Measurements from ENCODE around the gene CAMK1.
A peak's percentile ranks its signal among the peaks of the same experiment; 100 is the strongest.

CAMK1 gene

GRCh38 chr3:9792405-9793160 lies 22.8 kb upstream of the CAMK1 start, which contains the start of the genes ARPC4 and TADA3:
ARPC4 (plus strand) TSS chr3:9793082; CDS start chr3:9793122, 40 bp downstream.
TADA3 (minus strand) TSS chr3:9792473; CDS start chr3:9791466, 1,007 bp downstream.
- H3K4me3 ChIP-seq (ENCODE audit: low read depth in 1 of 2, low read length in 2 of 2): peak within 1 kb of the TSS; percentile 97 to 98
- no peaks in the 10 kb centered on the region for H3K27me3 ChIP-seq (ENCODE audit: low read depth, low read length)
- H3K27ac ChIP-seq (ENCODE audit: low read length): peak within 1 kb of the TSS; percentile 97
- peaks cover 24 to 31% of the 10 kb centered on the region in 2 donors for H3K36me3 ChIP-seq (ENCODE audit: control insufficient read depth in 1 of 2, insufficient read depth in 2 of 2, low read length in 2 of 2)
- H3K4me1 ChIP-seq (ENCODE audit: control insufficient read depth in 1 of 2, insufficient read depth in 2 of 2, low read length in 2 of 2): peaks cover 5 to 41% of the 10 kb centered on the region in 2 donors
- H3K9me3 ChIP-seq (ENCODE audit: control insufficient read depth in 1 of 2, low read length in 2 of 2): no peaks in the 10 kb centered on the region

DNA sequence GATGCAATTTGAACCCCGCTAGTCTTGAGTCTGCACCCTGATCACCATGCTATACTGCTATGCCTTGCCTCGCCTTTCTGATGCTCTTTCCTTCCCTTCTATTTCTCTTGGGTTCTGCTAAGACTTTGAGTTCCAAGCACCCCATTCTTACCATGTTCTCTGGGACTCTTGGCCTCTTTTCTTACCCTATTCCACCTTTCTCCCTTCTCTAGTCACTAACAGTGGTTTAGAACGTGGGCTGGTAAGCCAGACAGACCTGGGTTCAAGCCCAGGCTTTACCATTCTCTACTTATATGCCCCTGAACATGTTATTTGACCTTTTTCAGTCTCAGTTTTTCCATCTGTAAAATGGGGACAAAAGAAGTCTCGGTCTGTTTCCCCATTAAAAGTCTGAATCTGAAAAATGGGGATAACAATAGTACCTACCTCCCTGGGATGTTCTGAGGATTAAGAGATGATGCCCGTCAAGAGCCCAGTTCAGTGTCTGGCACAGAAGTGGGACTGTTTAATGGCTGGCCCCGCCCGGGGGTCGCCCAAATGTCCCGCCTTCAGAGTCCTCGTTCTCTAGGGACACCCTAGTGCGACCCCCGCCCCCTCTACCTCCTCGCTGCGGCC lies 22.1 kb upstream of the CAMK1 start:
- Histone ChIP-seq H3K9me3 (ENCODE audit: control insufficient read depth in 1 of 2, low read length in 2 of 2) (no peaks in the 10 kb centered on the region), H3K4me3 (ENCODE audit: low read depth in 1 of 2, low read length in 2 of 2) (peak overlapping the region; percentile 97 to 98), H3K4me1 (ENCODE audit: control insufficient read depth in 1 of 2, insufficient read depth in 2 of 2, low read length in 2 of 2) (peaks cover 5 to 41% of the 10 kb centered on the region in 2 donors), H3K27ac (ENCODE audit: low read length) (peak overlapping the region; percentile 97), H3K27me3 (ENCODE audit: low read depth, low read length) (no peaks in the 10 kb centered on the region), H3K36me3 (ENCODE audit: control insufficient read depth in 1 of 2, insufficient read depth in 2 of 2, low read length in 2 of 2) (peaks cover 24 to 31% of the 10 kb centered on the region in 2 donors)

DNA sequence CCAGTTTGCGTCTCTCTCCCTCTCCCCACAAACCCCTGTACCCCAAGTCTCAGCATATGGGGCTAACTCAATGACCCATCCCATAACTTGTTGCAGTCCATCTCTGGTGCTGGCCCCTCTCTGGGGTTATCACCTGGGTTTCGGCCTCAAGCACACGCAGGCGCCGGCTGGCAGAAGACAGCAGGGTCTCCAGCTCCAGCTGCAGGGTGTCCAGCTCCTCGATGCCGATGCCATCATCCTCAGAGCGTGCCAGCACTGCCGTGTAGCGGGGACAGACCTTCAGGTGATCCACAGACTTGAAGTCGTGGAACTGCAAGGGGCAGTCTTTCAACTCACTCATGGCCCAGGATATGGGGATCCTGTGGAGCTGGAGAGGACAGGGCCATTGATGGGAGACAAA lies 21.4 kb upstream of the CAMK1 start:
- Histone ChIP-seq H3K9me3 (ENCODE audit: control insufficient read depth in 1 of 2, low read length in 2 of 2) (no peaks in the 10 kb centered on the region), H3K4me1 (ENCODE audit: control insufficient read depth in 1 of 2, insufficient read depth in 2 of 2, low read length in 2 of 2) (peaks cover 5 to 38% of the 10 kb centered on the region in 2 donors), H3K36me3 (ENCODE audit: control insufficient read depth in 1 of 2, insufficient read depth in 2 of 2, low read length in 2 of 2) (peaks cover 30 to 38% of the 10 kb centered on the region in 2 donors), H3K27me3 (ENCODE audit: low read depth, low read length) (no peaks in the 10 kb centered on the region), H3K4me3 (ENCODE audit: low read depth in 1 of 2, low read length in 2 of 2) (no peak overlapping the region), H3K27ac (ENCODE audit: low read length) (peak overlapping the region; percentile 97)

DNA sequence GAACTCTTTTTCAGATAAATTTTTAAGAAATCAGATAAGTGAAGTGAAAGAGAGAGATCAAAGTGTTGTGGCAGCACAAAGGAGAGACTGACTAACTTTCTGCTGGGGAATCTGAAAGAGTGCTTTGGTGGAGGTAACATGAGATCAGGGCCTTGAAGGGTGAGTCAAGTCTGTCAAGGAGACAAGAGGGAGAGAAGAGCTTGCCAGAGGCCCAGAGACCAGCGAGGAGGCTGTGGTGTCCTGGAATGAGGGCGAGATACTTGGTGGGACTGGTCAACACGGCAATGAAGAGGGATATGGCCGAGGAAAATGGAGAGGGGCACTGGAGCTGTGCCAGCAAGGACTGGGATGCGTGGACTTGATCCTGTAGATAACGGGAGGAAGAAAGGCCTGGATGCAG lies 18.0 kb upstream of the CAMK1 start:
- peaks cover 51 to 64% of the 10 kb centered on the region in 2 donors for H3K36me3 ChIP-seq (ENCODE audit: control insufficient read depth in 1 of 2, insufficient read depth in 2 of 2, low read length in 2 of 2)
- no peaks in the 10 kb centered on the region for H3K27me3 ChIP-seq (ENCODE audit: low read depth, low read length)
- H3K27ac ChIP-seq (ENCODE audit: low read length): no peak overlapping the region
- no peaks in the 10 kb centered on the region for H3K9me3 ChIP-seq (ENCODE audit: control insufficient read depth in 1 of 2, low read length in 2 of 2)
- H3K4me3 ChIP-seq (ENCODE audit: low read depth in 1 of 2, low read length in 2 of 2): no peak overlapping the region
- H3K4me1 ChIP-seq (ENCODE audit: control insufficient read depth in 1 of 2, insufficient read depth in 2 of 2, low read length in 2 of 2): peaks cover 5 to 13% of the 10 kb centered on the region in 2 donors

DNA sequence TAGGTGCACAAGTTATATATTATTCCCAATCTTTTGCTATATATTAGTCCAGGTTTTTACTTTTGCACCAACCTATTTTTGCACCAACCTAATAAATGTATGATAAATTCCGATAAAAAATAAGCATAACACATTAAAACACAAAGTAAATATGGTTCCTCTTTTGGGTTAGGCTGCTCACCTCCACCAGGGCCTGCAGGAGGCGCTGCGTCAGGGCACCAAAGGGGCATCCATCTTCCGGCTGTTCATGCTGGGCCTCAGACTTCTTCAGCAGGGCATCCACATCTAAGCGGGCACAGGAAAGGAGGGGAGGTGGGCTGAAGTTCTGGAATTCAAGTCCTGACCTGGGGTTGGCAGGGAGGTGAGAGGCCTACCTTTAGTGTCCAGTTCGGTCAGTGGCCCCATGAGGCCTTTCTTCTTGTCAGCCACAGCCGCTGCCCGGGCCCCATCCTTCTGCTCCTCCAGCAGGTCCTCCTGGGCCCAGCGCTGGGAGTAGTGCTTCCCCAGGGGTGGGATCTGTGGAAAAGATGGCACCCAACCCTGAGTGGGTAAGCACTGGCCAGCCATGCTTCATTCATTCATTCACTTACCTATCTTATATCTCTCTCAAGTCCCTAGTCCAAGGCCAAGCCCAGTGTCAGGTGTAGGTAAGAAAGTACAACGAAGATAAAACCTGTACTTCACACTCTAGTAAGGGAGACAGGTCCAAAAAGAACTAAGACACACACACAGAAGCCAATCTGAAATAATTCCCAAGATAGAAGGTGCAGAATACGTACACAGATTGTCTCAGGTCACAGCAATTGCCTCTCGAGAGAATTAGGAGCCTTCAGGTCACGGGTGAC lies 17.3 kb upstream of the CAMK1 start:
- Histone ChIP-seq H3K27me3 (ENCODE audit: low read depth, low read length) (no peaks in the 10 kb centered on the region), H3K4me1 (ENCODE audit: control insufficient read depth in 1 of 2, insufficient read depth in 2 of 2, low read length in 2 of 2) (peaks cover 5 to 13% of the 10 kb centered on the region in 2 donors), H3K36me3 (ENCODE audit: control insufficient read depth in 1 of 2, insufficient read depth in 2 of 2, low read length in 2 of 2) (peaks cover 58 to 70% of the 10 kb centered on the region in 2 donors), H3K27ac (ENCODE audit: low read length) (no peak overlapping the region), H3K9me3 (ENCODE audit: control insufficient read depth in 1 of 2, low read length in 2 of 2) (no peaks in the 10 kb centered on the region), H3K4me3 (ENCODE audit: low read depth in 1 of 2, low read length in 2 of 2) (no peak overlapping the region)

- no peaks in the 10 kb centered on the region for H3K27me3 ChIP-seq (ENCODE audit: low read depth, low read length)
- H3K4me3 ChIP-seq (ENCODE audit: low read depth in 1 of 2, low read length in 2 of 2): no peak overlapping the region
- H3K9me3 ChIP-seq (ENCODE audit: control insufficient read depth in 1 of 2, low read length in 2 of 2): no peaks in the 10 kb centered on the region
- peaks cover 0 to 7% of the 10 kb centered on the region in 2 donors for H3K4me1 ChIP-seq (ENCODE audit: control insufficient read depth in 1 of 2, insufficient read depth in 2 of 2, low read length in 2 of 2)
- H3K36me3 ChIP-seq (ENCODE audit: control insufficient read depth in 1 of 2, insufficient read depth in 2 of 2, low read length in 2 of 2): peaks cover 59 to 78% of the 10 kb centered on the region in 2 donors
- no peak overlapping the region for H3K27ac ChIP-seq (ENCODE audit: low read length)
These were observed 16.5 kb upstream of the CAMK1 start for GRCh38 chr3:9786209-9786739.

DNA sequence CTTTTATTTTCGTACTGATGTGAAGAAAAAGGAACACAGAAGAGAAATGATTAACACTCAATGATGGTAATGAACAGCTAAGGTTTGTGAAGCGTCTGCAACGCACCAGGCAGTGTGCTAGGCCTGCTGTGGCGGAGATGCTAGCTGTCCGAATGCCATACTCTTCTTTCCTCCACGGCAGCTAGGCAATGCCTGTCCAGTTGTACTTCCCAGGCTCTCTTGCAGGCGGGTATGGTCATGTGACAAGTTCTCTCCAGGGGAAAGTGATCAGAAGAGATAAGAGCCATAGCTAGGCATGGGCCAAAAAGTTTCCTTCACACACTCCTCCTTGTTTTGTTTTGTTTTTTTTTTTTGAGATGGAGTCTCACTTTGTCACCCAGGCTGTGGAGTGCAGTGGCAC lies 15.9 kb upstream of the CAMK1 start:
- no peaks in the 10 kb centered on the region for H3K27me3 ChIP-seq (ENCODE audit: low read depth, low read length)
- H3K4me3 ChIP-seq (ENCODE audit: low read depth in 1 of 2, low read length in 2 of 2): no peak overlapping the region
- H3K36me3 ChIP-seq (ENCODE audit: control insufficient read depth in 1 of 2, insufficient read depth in 2 of 2, low read length in 2 of 2): peaks cover 59 to 81% of the 10 kb centered on the region in 2 donors
- H3K9me3 ChIP-seq (ENCODE audit: control insufficient read depth in 1 of 2, low read length in 2 of 2): no peaks in the 10 kb centered on the region
- H3K4me1 ChIP-seq (ENCODE audit: control insufficient read depth in 1 of 2, insufficient read depth in 2 of 2, low read length in 2 of 2): peaks cover 0 to under 1% of the 10 kb centered on the region in 2 donors
- no peak overlapping the region for H3K27ac ChIP-seq (ENCODE audit: low read length)

DNA sequence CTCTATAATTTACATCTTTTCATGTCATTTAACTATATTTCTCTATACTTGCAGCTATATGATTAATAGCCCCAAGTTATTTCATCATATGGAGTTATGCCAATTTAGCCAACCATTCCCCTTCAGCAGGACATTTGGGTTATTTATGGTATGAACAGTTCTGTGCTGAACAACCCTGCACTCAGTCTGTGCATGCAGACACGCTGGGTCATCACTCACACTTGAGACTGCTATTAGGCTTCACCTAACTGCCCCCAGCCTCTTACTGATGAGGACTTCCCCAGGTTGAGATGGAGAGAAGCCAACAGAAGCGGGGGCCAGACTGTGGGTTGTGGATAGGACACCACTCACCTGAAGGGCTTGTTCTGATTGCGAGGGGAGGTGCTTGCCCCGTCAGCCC lies 15.2 kb upstream of the CAMK1 start:
- H3K4me1 ChIP-seq (ENCODE audit: control insufficient read depth in 1 of 2, insufficient read depth in 2 of 2, low read length in 2 of 2): peaks cover 0 to 5% of the 10 kb centered on the region in 2 donors
- H3K9me3 ChIP-seq (ENCODE audit: control insufficient read depth in 1 of 2, low read length in 2 of 2): no peaks in the 10 kb centered on the region
- no peak overlapping the region for H3K4me3 ChIP-seq (ENCODE audit: low read depth in 1 of 2, low read length in 2 of 2)
- no peaks in the 10 kb centered on the region for H3K27me3 ChIP-seq (ENCODE audit: low read depth, low read length)
- no peak overlapping the region for H3K27ac ChIP-seq (ENCODE audit: low read length)
- peaks cover 54 to 84% of the 10 kb centered on the region in 2 donors for H3K36me3 ChIP-seq (ENCODE audit: control insufficient read depth in 1 of 2, insufficient read depth in 2 of 2, low read length in 2 of 2)

DNA sequence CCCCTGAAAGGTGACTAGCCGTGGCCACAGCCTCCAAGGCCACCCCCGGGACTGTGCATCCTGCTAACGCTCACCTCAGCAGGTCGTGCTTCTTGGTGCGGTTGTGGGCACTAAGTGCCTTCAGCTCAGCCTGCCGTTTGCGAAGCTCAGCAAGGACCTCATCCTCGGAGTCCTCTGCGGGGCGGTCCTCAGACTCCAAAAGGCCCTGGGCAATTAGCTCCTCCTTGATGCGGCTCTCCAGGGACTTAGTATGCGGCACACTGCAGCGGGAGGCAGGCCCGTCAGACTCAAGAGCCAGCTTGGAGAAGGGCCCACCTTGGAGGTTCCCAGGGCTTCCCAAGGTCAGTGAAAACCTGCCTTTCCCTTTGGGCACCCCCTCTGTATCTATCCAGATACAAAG lies 14.2 kb upstream of the CAMK1 start:
- peaks cover 4 to 15% of the 10 kb centered on the region in 2 donors for H3K4me1 ChIP-seq (ENCODE audit: control insufficient read depth in 1 of 2, insufficient read depth in 2 of 2, low read length in 2 of 2)
- H3K4me3 ChIP-seq (ENCODE audit: low read depth in 1 of 2, low read length in 2 of 2): no peak overlapping the region
- peaks cover 48 to 82% of the 10 kb centered on the region in 2 donors for H3K36me3 ChIP-seq (ENCODE audit: control insufficient read depth in 1 of 2, insufficient read depth in 2 of 2, low read length in 2 of 2)
- H3K27ac ChIP-seq (ENCODE audit: low read length): no peak overlapping the region
- no peaks in the 10 kb centered on the region for H3K9me3 ChIP-seq (ENCODE audit: control insufficient read depth in 1 of 2, low read length in 2 of 2)
- no peaks in the 10 kb centered on the region for H3K27me3 ChIP-seq (ENCODE audit: low read depth, low read length)

- peaks cover 12 to 20% of the 10 kb centered on the region in 2 donors for H3K4me1 ChIP-seq (ENCODE audit: control insufficient read depth in 1 of 2, insufficient read depth in 2 of 2, low read length in 2 of 2)
- no peaks in the 10 kb centered on the region for H3K27me3 ChIP-seq (ENCODE audit: low read depth, low read length)
- peaks cover 46 to 78% of the 10 kb centered on the region in 2 donors for H3K36me3 ChIP-seq (ENCODE audit: control insufficient read depth in 1 of 2, insufficient read depth in 2 of 2, low read length in 2 of 2)
- no peak overlapping the region for H3K4me3 ChIP-seq (ENCODE audit: low read depth in 1 of 2, low read length in 2 of 2)
- no peak overlapping the region for H3K27ac ChIP-seq (ENCODE audit: low read length)
- H3K9me3 ChIP-seq (ENCODE audit: control insufficient read depth in 1 of 2, low read length in 2 of 2): no peaks in the 10 kb centered on the region
These were observed 13.0 kb upstream of the CAMK1 start for GRCh38 chr3:9782770-9783169.
